ENCODE measurements around the gene ZBTB45. TPM values are rescaled to one million over a fixed set of nuclear protein-coding genes. Genes with fewer than 3 reads are reported as not detected.
"Not testable (repeated sequence)": the region's sequence is repeated elsewhere in the genome, so short reads cannot be mapped to it uniquely, and the experiment has no call there.

Gene ZBTB45
- total and polyA plus RNA-seq, 2 experiments from 2014 or later: 5.4 to 21.6 TPM

DNA sequence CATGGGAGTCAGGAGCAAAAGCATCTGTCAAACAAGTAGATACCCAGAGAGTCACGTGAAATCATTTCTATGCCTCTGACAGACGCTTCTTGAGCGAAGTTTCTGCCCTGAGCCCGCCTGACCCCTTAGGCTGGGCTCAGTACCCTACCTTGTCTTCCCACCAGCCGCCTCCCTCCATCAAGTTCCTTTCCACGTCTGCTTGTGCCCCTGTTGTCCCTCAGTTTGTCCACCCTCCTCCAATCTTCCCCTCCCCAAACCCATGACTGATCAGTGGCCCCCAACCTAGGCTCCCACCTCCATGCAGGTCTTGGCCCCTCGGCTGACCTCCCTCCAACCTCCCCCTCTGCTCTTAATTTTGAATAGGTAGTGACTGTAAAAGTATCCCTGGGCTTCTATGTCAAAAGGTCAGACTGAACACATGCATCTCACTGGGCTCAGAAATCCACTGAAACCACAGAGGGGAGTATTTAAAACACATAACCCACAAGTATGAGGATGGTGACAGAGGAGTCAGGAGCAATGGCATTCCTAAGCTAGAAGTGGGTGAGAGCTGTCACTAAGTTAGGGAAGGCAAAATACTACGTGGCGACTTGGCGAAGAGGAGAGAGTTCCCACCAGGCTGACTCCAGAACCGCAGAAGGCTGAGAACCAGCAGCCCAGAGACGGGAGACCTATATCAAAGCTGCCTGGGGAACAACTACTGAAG lies 45.2 kb downstream of the ZBTB45 start:
- Histone ChIP-seq H3K27me3 (no peaks in the 10 kb centered on the region), H3K9me2 (replicated peaks; ENCODE audit: insufficient read depth) (no peaks in the 10 kb centered on the region), H4K20me1 (ENCODE audit: insufficient read depth, poor library complexity, severe bottlenecking) (no peaks in the 10 kb centered on the region), H3K27ac (peak overlapping the region; percentile 93), H3K4me2 (peak overlapping the region; percentile 93), H3K36me3 (replicated peaks; ENCODE audit: insufficient read depth, low read depth) (no peaks in the 10 kb centered on the region), H3K9me3 (ENCODE audit: low read depth) (no peaks in the 10 kb centered on the region), H3K4me1 (ENCODE audit: insufficient read depth) (peaks cover 14% of the 10 kb centered on the region), H2AFZ (no peak overlapping the region), H3K4me3 (no peak overlapping the region), H3K79me2 (peaks cover 6% of the 10 kb centered on the region)
- no peak for DNase-seq (ENCODE audit: low spot score)
- TF ChIP-seq, protein P1, sequence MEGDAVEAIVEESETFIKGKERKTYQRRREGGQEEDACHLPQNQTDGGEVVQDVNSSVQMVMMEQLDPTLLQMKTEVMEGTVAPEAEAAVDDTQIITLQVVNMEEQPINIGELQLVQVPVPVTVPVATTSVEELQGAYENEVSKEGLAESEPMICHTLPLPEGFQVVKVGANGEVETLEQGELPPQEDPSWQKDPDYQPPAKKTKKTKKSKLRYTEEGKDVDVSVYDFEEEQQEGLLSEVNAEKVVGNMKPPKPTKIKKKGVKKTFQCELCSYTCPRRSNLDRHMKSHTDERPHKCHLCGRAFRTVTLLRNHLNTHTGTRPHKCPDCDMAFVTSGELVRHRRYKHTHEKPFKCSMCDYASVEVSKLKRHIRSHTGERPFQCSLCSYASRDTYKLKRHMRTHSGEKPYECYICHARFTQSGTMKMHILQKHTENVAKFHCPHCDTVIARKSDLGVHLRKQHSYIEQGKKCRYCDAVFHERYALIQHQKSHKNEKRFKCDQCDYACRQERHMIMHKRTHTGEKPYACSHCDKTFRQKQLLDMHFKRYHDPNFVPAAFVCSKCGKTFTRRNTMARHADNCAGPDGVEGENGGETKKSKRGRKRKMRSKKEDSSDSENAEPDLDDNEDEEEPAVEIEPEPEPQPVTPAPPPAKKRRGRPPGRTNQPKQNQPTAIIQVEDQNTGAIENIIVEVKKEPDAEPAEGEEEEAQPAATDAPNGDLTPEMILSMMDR (IDR thresholded peaks at IDR 0.05; ENCODE audit: poor library complexity): no peak
- TF ChIP-seq EZH2 (IDR thresholded peaks at IDR 0.05; ENCODE audit: borderline replicate concordance) (no peak), EZH2phosphoT487 (IDR thresholded peaks at IDR 0.05; ENCODE audit: low read depth, severe bottlenecking, unreplicated experiment) (no peak)
- 93% methylated on average over 11 of the region's 12 CpGs for WGBS (ENCODE audit: low lambda C conversion rate, missing lambda C conversion rate)

DNA sequence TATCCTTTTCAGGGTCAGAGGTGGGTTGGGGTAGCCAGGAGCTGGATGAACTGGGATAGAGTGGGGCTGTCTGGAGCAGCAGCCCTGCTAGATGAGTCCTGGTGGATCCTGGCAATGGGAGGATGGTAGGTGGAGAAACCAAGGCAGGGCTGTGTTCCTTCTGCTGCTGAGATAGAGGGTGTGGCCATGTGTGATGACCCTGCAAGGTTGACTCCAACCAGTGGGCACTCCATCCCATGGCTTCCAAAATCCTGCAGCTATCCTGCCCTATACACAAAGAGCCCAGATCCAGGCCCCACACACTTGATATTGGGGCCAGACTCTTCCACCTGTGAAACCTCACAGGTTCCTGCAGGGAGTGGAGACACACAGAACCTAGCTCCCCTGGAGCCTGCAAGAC lies 45.8 kb downstream of the ZBTB45 start:
- H3K36me3 ChIP-seq (replicated peaks; ENCODE audit: insufficient read depth, low read depth): no peaks in the 10 kb centered on the region
- H2AFZ ChIP-seq: no peak overlapping the region
- H3K27ac ChIP-seq: no peak overlapping the region
- DNase-seq (ENCODE audit: low spot score): no peak
- no peaks in the 10 kb centered on the region for H3K27me3 ChIP-seq
- H3K4me2 ChIP-seq: no peak overlapping the region
- peaks cover 10% of the 10 kb centered on the region for H3K79me2 ChIP-seq
- no peaks in the 10 kb centered on the region for H3K9me3 ChIP-seq (ENCODE audit: low read depth)
- H3K9me2 ChIP-seq (replicated peaks; ENCODE audit: insufficient read depth): no peaks in the 10 kb centered on the region
- peaks cover 14% of the 10 kb centered on the region for H3K4me1 ChIP-seq (ENCODE audit: insufficient read depth)
- H3K4me3 ChIP-seq: no peak overlapping the region
- H4K20me1 ChIP-seq (ENCODE audit: insufficient read depth, poor library complexity, severe bottlenecking): no peaks in the 10 kb centered on the region
- TF ChIP-seq, protein P1 (IDR thresholded peaks at IDR 0.05; ENCODE audit: poor library complexity): no peak
- no peak for TF ChIP-seq EZH2 (IDR thresholded peaks at IDR 0.05; ENCODE audit: borderline replicate concordance)
- no peak for TF ChIP-seq EZH2phosphoT487 (IDR thresholded peaks at IDR 0.05; ENCODE audit: low read depth, severe bottlenecking, unreplicated experiment)

DNA sequence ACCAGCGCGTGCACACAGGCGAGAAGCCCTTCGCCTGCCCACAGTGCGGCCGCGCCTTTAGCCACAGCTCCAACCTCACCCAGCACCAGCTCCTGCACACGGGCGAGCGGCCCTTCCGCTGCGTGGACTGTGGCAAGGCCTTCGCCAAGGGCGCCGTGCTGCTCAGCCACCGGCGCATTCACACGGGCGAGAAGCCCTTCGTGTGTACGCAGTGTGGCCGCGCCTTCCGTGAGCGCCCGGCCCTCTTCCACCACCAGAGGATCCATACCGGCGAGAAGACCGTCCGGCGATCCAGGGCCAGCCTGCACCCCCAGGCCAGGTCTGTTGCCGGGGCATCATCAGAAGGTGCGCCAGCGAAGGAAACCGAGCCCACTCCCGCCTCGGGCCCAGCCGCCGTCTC lies 47.9 kb downstream of the ZBTB45 start:
- peaks cover 18% of the 10 kb centered on the region for H3K79me2 ChIP-seq
- H3K4me3 ChIP-seq: no peak overlapping the region
- no peaks in the 10 kb centered on the region for H3K27me3 ChIP-seq
- DNase-seq (ENCODE audit: low spot score): no peak
- H3K27ac ChIP-seq: no peak overlapping the region
- H3K4me1 ChIP-seq (ENCODE audit: insufficient read depth): peaks cover 9% of the 10 kb centered on the region
- no peak overlapping the region for H3K4me2 ChIP-seq
- WGBS (ENCODE audit: low lambda C conversion rate, missing lambda C conversion rate): over 99% methylated on average over 29 of the region's 39 CpGs
- no peaks in the 10 kb centered on the region for H3K9me3 ChIP-seq (ENCODE audit: low read depth)
- no peaks in the 10 kb centered on the region for H3K36me3 ChIP-seq (replicated peaks; ENCODE audit: insufficient read depth, low read depth)
- TF ChIP-seq EZH2phosphoT487 (IDR thresholded peaks at IDR 0.05; ENCODE audit: low read depth, severe bottlenecking, unreplicated experiment): no peak
- TF ChIP-seq, protein P1 (IDR thresholded peaks at IDR 0.05; ENCODE audit: poor library complexity): no peak
- no peak for TF ChIP-seq EZH2 (IDR thresholded peaks at IDR 0.05; ENCODE audit: borderline replicate concordance)
- no peak overlapping the region for H2AFZ ChIP-seq
- H4K20me1 ChIP-seq (ENCODE audit: insufficient read depth, poor library complexity, severe bottlenecking): peaks cover 6% of the 10 kb centered on the region
- no peaks in the 10 kb centered on the region for H3K9me2 ChIP-seq (replicated peaks; ENCODE audit: insufficient read depth)

DNA sequence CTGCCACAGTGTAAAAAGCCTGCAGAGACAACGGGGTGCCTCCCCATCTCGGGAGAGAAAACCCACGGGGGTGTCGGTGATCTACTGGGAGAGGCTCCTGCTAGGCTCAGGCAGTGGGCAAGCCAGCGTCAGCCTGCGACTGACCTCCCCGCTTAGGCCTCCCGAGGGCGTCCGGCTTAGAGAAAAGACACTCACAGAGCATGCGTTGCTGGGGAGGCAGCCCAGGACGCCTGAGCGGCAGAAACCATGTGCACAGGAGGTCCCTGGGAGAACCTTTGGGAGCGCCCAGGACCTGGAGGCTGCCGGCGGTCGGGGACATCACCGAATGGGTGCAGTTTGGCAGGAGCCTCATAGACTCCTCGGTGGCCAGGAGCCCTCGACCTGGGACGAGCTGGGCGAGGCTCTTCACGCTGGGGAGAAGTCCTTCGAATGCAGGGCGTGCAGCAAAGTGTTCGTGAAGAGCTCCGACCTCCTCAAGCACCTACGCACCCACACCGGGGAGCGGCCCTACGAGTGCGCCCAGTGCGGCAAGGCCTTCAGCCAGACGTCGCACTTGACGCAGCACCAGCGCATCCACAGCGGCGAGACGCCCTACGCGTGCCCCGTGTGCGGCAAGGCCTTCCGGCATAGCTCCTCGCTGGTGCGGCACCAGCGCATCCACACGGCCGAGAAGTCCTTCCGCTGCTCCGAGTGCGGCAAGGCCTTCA lies 48.6 kb downstream of the ZBTB45 start:
- H3K4me2 ChIP-seq; H3K27ac ChIP-seq; H3K27me3 ChIP-seq; H3K36me3 ChIP-seq (replicated peaks; ENCODE audit: insufficient read depth, low read depth); DNase-seq (ENCODE audit: low spot score); H3K9me3 ChIP-seq (ENCODE audit: low read depth); H3K4me1 ChIP-seq (ENCODE audit: insufficient read depth); H3K4me3 ChIP-seq; H2AFZ ChIP-seq; H3K9me2 ChIP-seq (replicated peaks; ENCODE audit: insufficient read depth); H4K20me1 ChIP-seq (ENCODE audit: insufficient read depth, poor library complexity, severe bottlenecking): not testable (repeated sequence)
- 96% methylated on average over 22 of the region's 53 CpGs for WGBS (ENCODE audit: low lambda C conversion rate, missing lambda C conversion rate)
- peaks cover 18% of the 10 kb centered on the region for H3K79me2 ChIP-seq

Data from hepatocyte (in vitro differentiated cells).